HG02642 (cell line): ENCODE measurements around the gene FAM13A.
"Not testable (repeated sequence)": the region's sequence is repeated elsewhere in the genome, so short reads cannot be mapped to it uniquely, and the experiment has no call there.

Experiments used
- ATAC-seq: cut with Tn5 transposase; IDR thresholded peaks from one replicate; pipeline ENCODE4 v1.9.1; 2021; ENCODE audit warnings: mild to moderate bottlenecking; ENCODE audit not compliant: unreplicated experiment, poor library complexity

The FAM13A gene

GRCh38 chr4:88858752-88859151 is 198.2 kb downstream of the FAM13A start:
- ATAC-seq = peak; percentile 92

GRCh38 chr4:88857588-88857987 is 199.4 kb downstream of the FAM13A start:
- ATAC-seq = no peak

- ATAC-seq = no peak
Measured at GRCh38 chr4:88854481-88854880, 202.5 kb downstream of the FAM13A start.

GRCh38 chr4:88853583-88853982 is 203.4 kb downstream of the FAM13A start:
- not testable (repeated sequence) for ATAC-seq

- no peak for ATAC-seq
Measured at GRCh38 chr4:88846206-88846790, 210.7 kb downstream of the FAM13A start.

GRCh38 chr4:88843067-88843685 is 213.8 kb downstream of the FAM13A start:
- no peak for ATAC-seq

GRCh38 chr4:88841635-88842034 is 215.3 kb downstream of the FAM13A start:
- no peak for ATAC-seq

GRCh38 chr4:88836216-88836615 is 220.8 kb downstream of the FAM13A start:
- ATAC-seq = no peak

- ATAC-seq = no peak
Measured at GRCh38 chr4:88831031-88831430, 226.0 kb downstream of the FAM13A start.

GRCh38 chr4:88830598-88830997 is 226.4 kb downstream of the FAM13A start:
- ATAC-seq = no peak

GRCh38 chr4:88828842-88829571 is 228.0 kb downstream of the FAM13A start:
- no peak for ATAC-seq

- no peak for ATAC-seq
Measured at GRCh38 chr4:88827442-88827841, 229.5 kb downstream of the FAM13A start.

- no peak for ATAC-seq
Measured at GRCh38 chr4:88826771-88827170, 230.2 kb downstream of the FAM13A start.

- ATAC-seq = no peak
Measured at GRCh38 chr4:88825931-88826330, 231.1 kb downstream of the FAM13A start.

GRCh38 chr4:88823058-88823919 is 233.7 kb downstream of the FAM13A start:
- peak; percentile 95 for ATAC-seq

GRCh38 chr4:88822034-88822789 is 234.8 kb downstream of the FAM13A start:
- no peak for ATAC-seq

GRCh38 chr4:88821522-88821921 is 235.5 kb downstream of the FAM13A start:
- no peak for ATAC-seq

- ATAC-seq = no peak
Measured at GRCh38 chr4:88820698-88821415, 236.1 kb downstream of the FAM13A start.
